ENCODE data around the gene PKD1.
A peak's percentile ranks its signal among the peaks of the same experiment; 100 is the strongest.
"Not testable (repeated sequence)": the region's sequence is repeated elsewhere in the genome, so short reads cannot be mapped to it uniquely, and the experiment has no call there.

Gene PKD1

DNA sequence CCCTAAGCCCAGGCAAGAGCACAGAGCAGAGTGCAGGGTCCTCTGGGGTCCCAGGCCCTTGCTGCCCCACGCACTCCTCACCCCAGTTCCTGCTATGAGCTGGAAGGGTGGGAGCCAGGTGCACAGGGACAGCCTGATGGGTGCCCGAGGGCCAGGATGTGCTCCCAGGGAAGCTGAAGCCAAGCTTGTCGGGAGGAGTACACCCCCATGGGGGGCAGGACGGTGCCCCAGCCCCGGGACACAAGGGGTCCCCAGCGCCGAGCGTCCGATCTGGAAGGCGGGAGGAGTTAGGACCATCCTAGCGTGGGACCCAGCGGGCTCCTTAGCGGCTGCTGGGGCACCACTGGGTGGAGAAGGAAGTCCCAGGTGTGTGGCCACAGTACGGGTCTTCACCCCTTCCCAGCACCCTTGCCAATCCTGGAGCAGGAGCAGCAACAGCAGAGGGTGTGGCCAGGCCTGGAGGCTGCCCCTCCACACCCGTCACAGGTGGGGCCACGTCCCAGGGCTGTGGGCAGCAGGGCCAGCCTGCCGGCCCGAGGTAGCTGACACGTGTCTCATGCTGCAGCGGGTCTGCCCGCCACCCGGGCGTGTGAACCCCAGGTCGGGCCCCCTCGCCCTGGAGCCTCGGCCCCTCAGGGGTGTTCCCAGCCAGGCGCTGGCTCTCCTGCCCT, 11.9 kb downstream of the PKD1 start:
- DNase-seq (ENCODE audit: low read depth): not testable (repeated sequence)

DNA sequence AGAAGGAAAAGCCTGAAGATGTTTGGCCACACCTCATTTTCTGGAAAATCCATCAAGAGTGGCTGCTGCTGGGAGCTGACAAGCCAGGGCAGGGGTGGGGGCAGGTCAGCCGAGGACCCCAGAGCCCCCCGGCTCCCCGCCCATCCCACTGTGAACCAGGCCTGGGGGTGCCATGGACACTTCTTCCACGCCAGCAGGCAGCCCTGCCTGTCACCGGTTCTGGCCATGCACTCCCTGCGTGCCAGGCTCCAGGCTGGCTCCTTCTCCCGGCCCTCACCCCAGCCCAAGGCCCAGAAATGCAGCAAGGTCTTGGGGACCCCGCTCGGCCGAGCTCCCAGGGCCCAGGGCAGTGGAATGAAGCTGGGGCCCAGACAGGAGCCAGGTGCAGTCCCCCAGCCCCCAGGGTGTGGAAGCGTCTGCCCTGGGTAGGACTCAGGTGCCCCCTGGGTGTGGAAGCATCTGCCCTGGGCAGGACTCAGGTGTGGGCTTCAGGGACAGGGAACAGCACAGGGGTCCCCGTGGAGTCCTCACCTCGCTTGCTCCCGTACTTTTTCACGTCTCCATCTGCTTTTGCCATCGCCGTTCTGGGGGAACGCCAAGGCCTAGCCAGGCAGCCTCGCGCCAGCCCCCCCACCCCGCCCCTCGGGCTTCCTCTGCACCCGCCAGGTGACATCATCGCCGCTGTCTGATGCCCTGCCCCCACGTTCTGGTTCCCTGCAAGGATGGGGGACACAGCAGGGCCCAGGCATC, 12.6 kb downstream of the PKD1 start:
- DNase-seq (ENCODE audit: low read depth): not testable (repeated sequence)

- DNase-seq (ENCODE audit: low read depth): no peak
These were observed 13.3 kb downstream of the PKD1 start for GRCh38 chr16:2122429-2122828.

GRCh38 chr16:2121853-2122252, 13.8 kb downstream of the PKD1 start:
- no peak for DNase-seq (ENCODE audit: low read depth)

- DNase-seq (ENCODE audit: low read depth): peak; percentile 43
These were observed 14.4 kb downstream of the PKD1 start for GRCh38 chr16:2121325-2121724.

- not testable (repeated sequence) for DNase-seq (ENCODE audit: low read depth)
These were observed 17.6 kb downstream of the PKD1 start for GRCh38 chr16:2117960-2118722.

DNA sequence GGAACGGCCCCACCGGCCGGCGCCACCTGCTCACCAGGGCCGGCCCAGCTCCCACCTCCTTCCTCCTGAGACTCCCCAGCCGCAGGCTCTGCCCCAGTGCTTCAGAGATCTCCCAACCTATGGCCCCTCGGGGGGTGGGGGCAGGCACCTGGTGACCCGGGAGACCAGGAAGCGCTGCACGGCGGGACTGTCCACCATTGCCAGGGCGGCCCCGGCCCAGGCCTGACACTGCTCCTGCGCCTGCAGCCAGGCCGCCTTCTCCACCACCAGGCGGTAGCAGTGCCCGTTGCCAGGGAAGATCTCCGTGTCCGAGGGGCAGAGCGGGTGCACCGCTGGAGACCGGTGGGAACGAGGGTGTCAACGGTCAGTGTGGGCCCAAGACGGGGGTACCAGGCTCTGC, 18.4 kb downstream of the PKD1 start:
- not testable (repeated sequence) for DNase-seq (ENCODE audit: low read depth)

DNA sequence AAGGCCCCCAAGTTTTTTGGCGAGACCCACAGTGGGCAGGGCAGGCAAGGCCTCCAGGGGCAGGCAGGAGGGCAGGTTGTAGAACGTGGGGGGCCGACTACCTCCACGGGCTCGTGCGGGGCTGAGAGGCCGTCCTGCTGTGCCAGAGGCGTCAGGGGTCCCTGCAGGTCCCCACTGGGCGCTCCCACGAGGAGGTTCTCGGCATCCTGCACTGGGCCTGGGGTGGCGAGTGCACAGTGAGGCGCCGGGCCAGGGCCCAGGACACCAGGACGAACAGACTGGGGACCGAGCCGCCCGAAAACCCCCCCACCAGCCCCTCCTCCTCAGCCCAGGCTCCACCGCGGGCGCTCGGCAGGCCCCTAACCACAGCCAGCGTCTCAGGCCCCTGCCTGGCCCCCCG, 19.3 kb downstream of the PKD1 start:
- DNase-seq (ENCODE audit: low read depth): not testable (repeated sequence)

DNA sequence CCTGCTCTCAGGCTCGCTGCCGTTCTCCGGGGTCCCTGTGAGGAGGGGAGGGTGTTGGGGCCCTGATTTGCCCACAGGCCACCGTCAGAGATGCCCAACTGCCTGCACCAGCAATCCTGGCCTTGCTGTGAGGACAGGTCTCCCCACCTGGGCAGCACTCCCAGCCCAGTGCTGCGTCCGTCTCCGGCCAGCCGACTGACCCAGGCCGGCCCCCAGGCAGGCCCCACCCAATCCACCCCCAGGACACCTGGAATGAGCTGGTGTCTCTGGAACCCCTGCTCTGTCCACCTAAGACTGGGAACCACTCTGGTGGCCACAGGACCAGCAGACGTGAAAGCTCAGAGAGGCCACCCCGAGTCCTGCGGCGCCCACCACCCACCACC, 20.1 kb downstream of the PKD1 start:
- DNase-seq (ENCODE audit: low read depth): no peak

- not testable (repeated sequence) for DNase-seq (ENCODE audit: low read depth)
These were observed 20.7 kb downstream of the PKD1 start for GRCh38 chr16:2114885-2115590.

- DNase-seq (ENCODE audit: low read depth): not testable (repeated sequence)
These were observed 21.5 kb downstream of the PKD1 start for GRCh38 chr16:2114225-2114624.

DNA sequence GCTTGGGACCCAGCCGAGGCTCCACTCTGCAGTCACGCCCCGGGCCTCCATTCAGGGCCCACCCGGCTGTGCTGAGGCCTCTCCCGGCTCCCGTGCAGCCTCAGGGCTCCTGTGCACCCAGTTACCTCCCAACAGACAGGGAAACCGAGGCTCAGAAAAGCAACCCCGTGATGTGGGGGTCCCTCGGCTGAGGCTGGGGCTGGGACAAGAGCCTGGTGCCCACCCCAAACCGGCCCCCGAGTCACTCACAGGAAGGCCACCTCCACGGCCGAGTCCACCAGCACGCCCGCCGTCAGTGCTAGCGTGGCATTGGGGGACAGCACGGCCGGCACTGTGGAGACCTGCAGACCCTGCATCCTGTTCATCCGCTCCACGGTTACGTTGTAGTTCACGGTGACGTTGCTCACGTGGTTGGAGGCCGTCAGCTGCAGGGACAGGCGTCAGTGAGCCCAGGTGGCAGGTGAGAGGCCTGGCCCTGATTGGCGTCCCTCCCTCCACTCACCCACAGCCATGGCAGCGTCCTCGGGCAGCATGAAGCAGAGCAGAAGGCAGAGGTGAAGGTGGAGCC, 23.1 kb downstream of the PKD1 start:
- DNase-seq (ENCODE audit: low read depth): not testable (repeated sequence)

- not testable (repeated sequence) for DNase-seq (ENCODE audit: low read depth)
These were observed 24.0 kb downstream of the PKD1 start for GRCh38 chr16:2111412-2112335.

DNA sequence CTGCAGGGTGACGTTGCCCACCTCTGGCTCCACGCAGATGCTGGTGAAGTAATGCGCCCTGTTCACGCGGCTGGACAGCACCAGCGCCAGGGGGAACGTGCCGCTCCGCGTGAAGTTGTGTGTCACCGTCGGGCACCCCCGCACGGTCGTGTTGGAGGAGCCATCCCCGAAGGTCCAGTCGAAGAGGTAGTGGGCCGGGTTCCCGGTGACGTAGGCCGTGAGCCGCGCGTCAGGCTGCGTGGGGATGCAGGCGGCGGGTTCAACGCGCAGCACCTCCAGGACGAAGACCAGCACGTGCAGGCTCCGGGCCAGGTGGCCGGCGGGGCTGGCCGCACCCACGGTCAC, 24.7 kb downstream of the PKD1 start:
- DNase-seq (ENCODE audit: low read depth): not testable (repeated sequence)

GRCh38 chr16:2110332-2111008, 25.2 kb downstream of the PKD1 start:
- not testable (repeated sequence) for DNase-seq (ENCODE audit: low read depth)

- DNase-seq (ENCODE audit: low read depth): not testable (repeated sequence)
These were observed 25.8 kb downstream of the PKD1 start for GRCh38 chr16:2109872-2110271.

DNA sequence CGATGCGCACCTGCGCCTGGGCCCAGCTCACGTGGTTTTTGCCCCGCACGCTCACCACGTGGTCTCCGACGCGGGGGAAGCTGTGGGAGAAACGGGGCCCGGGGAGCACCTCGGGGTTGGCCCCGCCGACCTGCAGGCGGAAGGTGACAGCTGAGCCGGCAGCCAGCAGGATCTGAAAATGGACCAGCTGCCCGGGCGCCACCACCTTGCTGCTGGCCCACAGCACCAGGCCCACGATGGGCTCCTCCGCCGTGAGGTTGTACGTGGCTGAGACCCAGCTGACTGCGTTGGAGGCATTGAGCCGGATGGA, 26.5 kb downstream of the PKD1 start:
- DNase-seq (ENCODE audit: low read depth): not testable (repeated sequence)

DNA sequence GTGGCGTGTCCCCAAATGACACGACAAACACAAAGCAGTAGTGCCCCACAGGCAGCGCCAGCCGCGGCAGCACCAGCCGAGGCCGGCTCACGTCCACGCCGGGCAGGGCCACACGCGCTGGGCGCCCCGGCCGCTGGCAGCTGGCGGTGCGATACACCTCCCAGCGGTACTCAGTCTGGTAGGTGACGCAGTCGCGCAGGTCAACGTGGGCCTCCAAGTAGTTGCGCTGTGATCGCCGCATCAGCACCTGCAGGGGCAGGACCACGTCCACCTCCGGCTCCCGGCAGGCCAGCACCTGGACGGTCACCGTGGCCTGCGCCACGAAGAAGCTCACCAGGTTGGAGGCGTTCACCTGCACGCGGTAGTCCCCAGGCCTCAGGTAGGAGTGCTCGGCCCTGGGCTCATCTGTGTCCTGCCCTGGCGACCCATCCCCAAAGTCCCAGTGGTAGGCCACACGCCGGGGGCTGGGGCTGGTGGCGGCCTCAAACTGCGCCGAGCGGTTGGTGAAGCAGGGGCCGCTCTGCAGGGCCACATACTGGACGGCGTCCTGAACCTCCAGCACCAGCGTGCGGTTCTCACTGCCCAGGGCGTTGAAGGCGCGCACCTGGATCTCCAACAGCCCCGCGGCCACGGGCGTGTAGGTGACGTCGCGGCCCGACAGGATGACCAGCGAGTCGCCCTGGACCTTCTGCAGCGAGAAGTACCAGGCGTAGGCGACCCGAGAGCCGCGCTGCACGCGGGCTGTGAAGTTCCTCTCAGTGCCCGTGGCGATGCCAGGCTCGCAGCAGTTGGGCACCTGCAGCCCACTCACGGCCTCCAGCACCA, 27.0 kb downstream of the PKD1 start:
- not testable (repeated sequence) for DNase-seq (ENCODE audit: low read depth)

DNA sequence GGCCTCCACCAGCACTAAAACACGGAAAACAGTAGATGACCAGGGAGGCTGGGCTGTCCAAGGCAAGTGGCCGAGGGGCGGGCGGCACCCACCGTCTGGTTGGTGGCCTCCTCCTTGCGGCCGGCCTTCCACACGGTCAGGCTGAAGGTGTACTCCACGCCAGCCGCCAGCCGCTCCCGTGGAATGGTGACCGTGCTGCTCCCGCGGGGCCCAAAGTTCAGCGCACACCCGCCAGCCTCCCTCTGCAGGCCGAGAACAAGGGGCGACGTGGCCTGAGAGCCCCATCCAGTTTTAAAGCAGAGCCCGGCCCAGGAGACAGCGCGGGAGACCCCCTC, 27.9 kb downstream of the PKD1 start:
- not testable (repeated sequence) for DNase-seq (ENCODE audit: low read depth)
